Measurements from ENCODE around the gene OTOF.

GRCh38 chr2:26509141-26509540 is 31.2 kb upstream of the OTOF start:
- TF ChIP-seq CTCF (IDR thresholded peaks at IDR 0.05) (no peak), POLR2A (IDR thresholded peaks at IDR 0.05) (no peak)

Data from body of pancreas (tissue), 4 donors.